Endothelial cell of umbilical vein (primary cell): ENCODE data around the gene TUFT1. TPM values are rescaled to one million over a fixed set of nuclear protein-coding genes. Genes with fewer than 3 reads are reported as not detected.

Experiments used
- BruUV-seq: library from RNA; stranded (reverse); fragments of 400-500 nt; replicated peaks from 2 replicates; lab custom pipeline; 2021; lab: Mats Ljungman, UMichigan
- CTCF ChIA-PET: fragments of 300-600, 350-600 bp; sonication (Branson Sonifier 250); formaldehyde crosslinking; loops from one replicate; lab custom pipeline; 2021; ENCODE audit warnings: antibody characterized with exemption, inconsistent platforms; lab: Charles Lee
- POLR2A ChIA-PET: fragments of 300-600, 350-600 bp; sonication (Branson Sonifier 250); formaldehyde crosslinking; loops from one replicate; lab custom pipeline; 2021; ENCODE audit warnings: antibody characterized with exemption, inconsistent platforms; lab: Charles Lee
- DNase-seq: peaks from one replicate; pipeline ENCODE4 v3.0.0-alpha.2; 2011; ENCODE audit warnings: low read depth, low spot score
- FAIRE-seq: peaks from 2 replicates; lab custom pipeline; 2011; peaks lifted over from hg19 to GRCh38; lab: Jason Lieb, UNC
- H2AFZ ChIP-seq: 2 replicates; pipeline ENCODE4 v1.6.0; 2012; ENCODE audit warnings: low read depth, low read length, control low read depth, inconsistent platforms
- H3K27ac ChIP-seq: 2 replicates; pipeline ENCODE4 v1.5.1; 2011; ENCODE audit warnings: low read depth, mild to moderate bottlenecking, control low read depth, low read length, moderate library complexity; ENCODE audit not compliant: insufficient read depth
- H3K27me3 ChIP-seq, 2 experiments: 2 replicates each; pipeline versions ENCODE4 v1.6.0 to v1.6.1; 2011; ENCODE audit warnings: low read length in 2 of 2, mixed read lengths in 1 of 2; ENCODE audit not compliant: control insufficient read depth in 2 of 2, insufficient read depth in 2 of 2
- H3K36me3 ChIP-seq, 2 experiments: 2 replicates in 1 of 2; 3 replicates in 1 of 2; pipeline ENCODE4 v1.5.1; 2011; ENCODE audit warnings: low read length in 2 of 2, mild to moderate bottlenecking in 1 of 2, moderate library complexity in 1 of 2; ENCODE audit not compliant: control insufficient read depth in 2 of 2, insufficient read depth in 2 of 2; ENCODE audit errors: extremely low read depth in 1 of 2
- H3K4me1 ChIP-seq: 3 replicates; pipeline ENCODE4 v1.5.1; 2011; ENCODE audit warnings: mild to moderate bottlenecking, low read length; ENCODE audit not compliant: control insufficient read depth, insufficient read depth; ENCODE audit errors: extremely low read depth
- H3K4me2 ChIP-seq: 2 replicates; pipeline ENCODE4 v1.6.1; 2011; ENCODE audit warnings: low read length, control low read depth, mixed read lengths; ENCODE audit not compliant: insufficient read depth
- H3K4me3 ChIP-seq, 3 experiments: fragments of 200-600 bp in 1 of 3; sonication (generic), shearing (Covaris generic) in 1 of 3; replicated peaks in 1 of 3; 2 replicates each; pipeline ENCODE4 v1.5.1; 2011 to 2016; ENCODE audit warnings: control low read depth in 3 of 3, low read length in 3 of 3, mild to moderate bottlenecking in 2 of 3, inconsistent platforms in 1 of 3, low read depth in 1 of 3, moderate library complexity in 1 of 3; ENCODE audit not compliant: insufficient read depth in 1 of 3
- H3K79me2 ChIP-seq: 2 replicates; pipeline ENCODE4 v1.6.0; 2012; ENCODE audit warnings: low read length, inconsistent platforms; ENCODE audit not compliant: control insufficient read depth, insufficient read depth
- H3K9ac ChIP-seq: replicated peaks from 2 replicates; pipeline ENCODE3; 2011; ENCODE audit warnings: low read length, control low read depth; ENCODE audit not compliant: insufficient read depth; ENCODE audit errors: extremely low read depth
- H3K9me1 ChIP-seq: replicated peaks from 3 replicates; pipeline ENCODE4 v1.6.0; 2011; ENCODE audit warnings: mild to moderate bottlenecking, low read length; ENCODE audit not compliant: control insufficient read depth, insufficient read depth; ENCODE audit errors: extremely low read depth
- H3K9me3 ChIP-seq: replicated peaks from 2 replicates; pipeline ENCODE4 v1.5.1; 2012; ENCODE audit warnings: low read length, inconsistent platforms; ENCODE audit not compliant: control insufficient read depth, insufficient read depth
- H4K20me1 ChIP-seq: replicated peaks from 2 replicates; pipeline ENCODE3; 2011; ENCODE audit warnings: mild to moderate bottlenecking, low read length; ENCODE audit not compliant: control insufficient read depth, insufficient read depth; ENCODE audit errors: extremely low read depth
- CTCF ChIP-seq, 2 donors: IDR thresholded peaks; 1 replicate in 1 of 2; 2 replicates in 1 of 2; pipeline ENCODE4 v1.5.1; 2011; ENCODE audit warnings: low read length in 2 of 2, mild to moderate bottlenecking in 2 of 2, moderate library complexity in 2 of 2, control low read depth in 1 of 2, inconsistent platforms in 1 of 2, low read depth in 1 of 2; ENCODE audit not compliant: insufficient read depth in 1 of 2; ENCODE audit errors: extremely low read depth in 1 of 2
- EZH2 ChIP-seq: IDR thresholded peaks from 2 replicates; pipeline ENCODE4 v1.6.1; 2012; ENCODE audit warnings: borderline replicate concordance, low read depth, mild to moderate bottlenecking, moderate library complexity, low read length, inconsistent platforms; ENCODE audit not compliant: severe bottlenecking
- FOS ChIP-seq: IDR thresholded peaks from 2 replicates; pipeline ENCODE4 v1.6.1; 2011; ENCODE audit warnings: mild to moderate bottlenecking, low read length, moderate library complexity, borderline replicate concordance; ENCODE audit not compliant: insufficient read depth
- GATA2 ChIP-seq: IDR thresholded peaks from 2 replicates; pipeline ENCODE4 v1.7.0; 2011; ENCODE audit warnings: low read depth, mild to moderate bottlenecking, moderate library complexity, mixed read lengths, low read length; ENCODE audit not compliant: insufficient read length, insufficient read depth
- JUN ChIP-seq: IDR thresholded peaks from 2 replicates; pipeline ENCODE4 v1.6.1; 2011; ENCODE audit warnings: borderline replicate concordance, low read depth; ENCODE audit not compliant: insufficient read length, insufficient read depth
- MAX ChIP-seq: IDR thresholded peaks from 2 replicates; pipeline ENCODE4 v1.6.1; 2011; ENCODE audit not compliant: insufficient read depth, insufficient read length
- MYC ChIP-seq: IDR thresholded peaks from one replicate; pipeline ENCODE4 v1.6.1; 2011; ENCODE audit warnings: mild to moderate bottlenecking, low read depth, low read length
- POLR2A ChIP-seq: IDR thresholded peaks from 2 replicates; pipeline ENCODE4 v1.6.1; 2012; ENCODE audit warnings: low read depth, mild to moderate bottlenecking, control low read depth, low read length
- POLR2AphosphoS5 ChIP-seq: IDR thresholded peaks from 2 replicates; pipeline ENCODE4 v1.6.1; 2012; ENCODE audit warnings: low read depth, mild to moderate bottlenecking, control low read depth, low read length, moderate library complexity; ENCODE audit not compliant: insufficient read depth
- dilution Hi-C: fragments of 300-500 bp; cut with MboI; formaldehyde crosslinking; loops from one replicate; pipeline ENCODE4 v1.15.0; 2019; ENCODE audit warnings: low sequenced_read_pairs; ENCODE audit not compliant: extremely low pct_ligation_motif_present
- intact Hi-C: fragments of 100-400 bp; cut with micrococcal nuclease; formaldehyde crosslinking; loops from one replicate; pipeline ENCODE4 v1.10.0; 2022
- polyA plus RNA-seq, 4 experiments: library from polyadenylated mRNA; depleted of rRNA in 3 of 4; stranded (reverse) in 3 of 4; unstranded in 1 of 4; fragments of >200 nt; gene quantifications; 2 replicates each; pipeline versions ENCODE4 v1.2.1 to v1.2.3, GENCODE V29; 2011 to 2012; ENCODE audit warnings: missing spikeins in 1 of 4
- total RNA-seq: library from RNA; stranded (reverse); gene quantifications from 2 replicates; pipeline ENCODE4 v1.2.3, GENCODE V29; 2021

TUFT1 gene
- total and polyA plus RNA-seq, 2 donors (not counting 3 experiments of a cell fraction or from before 2014, with no cell fraction given), result 4.3 to 5.1 TPM

GRCh38 chr1:151563376-151563775 is 23.3 kb downstream of the TUFT1 start:
- H3K9me1 ChIP-seq, result no peaks in the 10 kb centered on the region
- no TSS peak for BruUV-seq
- ChIA-PET POLR2A (no interaction called here), CTCF (no interaction called here)
- H3K36me3 ChIP-seq, result no peaks in the 10 kb centered on the region
- H2AFZ ChIP-seq, result no peak overlapping the region
- H3K27me3 ChIP-seq, result no peaks in the 10 kb centered on the region
- no peaks in the 10 kb centered on the region for H3K9me3 ChIP-seq
- no peak overlapping the region for H3K9ac ChIP-seq
- no peak for TF ChIP-seq GATA2
- no peak for TF ChIP-seq POLR2AphosphoS5
- TF ChIP-seq POLR2A, result no peak
- no peak for TF ChIP-seq MYC
- TF ChIP-seq CTCF (IDR thresholded peaks at IDR 0.05; ENCODE audit: extremely low read depth in 1 of 2, insufficient read depth in 1 of 2, low read depth in 1 of 2, low read length in 2 of 2), result no peak
- TF ChIP-seq JUN, result no peak
- TF ChIP-seq MAX, result no peak
- no peak for TF ChIP-seq FOS
- no peak for TF ChIP-seq EZH2
- FAIRE-seq, result no peak
- no peak overlapping the region for H3K4me2 ChIP-seq
- no peaks in the 10 kb centered on the region for H3K4me1 ChIP-seq
- no peaks in the 10 kb centered on the region for H3K79me2 ChIP-seq
- dilution Hi-C loops (no loop called here), intact Hi-C loops (no loop called here)
- no peak overlapping the region for H3K4me3 ChIP-seq
- DNase-seq, result no peak
- H4K20me1 ChIP-seq, result no peaks in the 10 kb centered on the region
- no peak overlapping the region for H3K27ac ChIP-seq
